KG1 (cell line): ENCODE data around the gene AOAH.
"Not testable (repeated sequence)": the region's sequence is repeated elsewhere in the genome, so short reads cannot be mapped to it uniquely, and the experiment has no call there.

Experiments
- DNase-seq: peaks from one replicate; lab custom pipeline; 2025; lab: John Stamatoyannopoulos, UW

Gene AOAH

GRCh38 chr7:36507475-36508440 is 216.5 kb downstream of the AOAH start:
- DNase-seq: no peak

GRCh38 chr7:36506820-36507219 is 217.5 kb downstream of the AOAH start:
- DNase-seq: no peak

GRCh38 chr7:36506130-36506798 is 218.0 kb downstream of the AOAH start:
- no peak for DNase-seq

- DNase-seq: not testable (repeated sequence)
Observed at GRCh38 chr7:36504617-36505016, 219.7 kb downstream of the AOAH start.

GRCh38 chr7:36504216-36504615 is 220.1 kb downstream of the AOAH start:
- DNase-seq: not testable (repeated sequence)

- DNase-seq: no peak
Observed at GRCh38 chr7:36497775-36498174, 226.5 kb downstream of the AOAH start.

GRCh38 chr7:36497176-36497575 is 227.1 kb downstream of the AOAH start:
- not testable (repeated sequence) for DNase-seq

GRCh38 chr7:36496576-36496975 is 227.7 kb downstream of the AOAH start:
- DNase-seq: no peak

- no peak for DNase-seq
Observed at GRCh38 chr7:36491317-36491716, 233.0 kb downstream of the AOAH start.

- DNase-seq: no peak
Observed at GRCh38 chr7:36490419-36490830, 233.9 kb downstream of the AOAH start.

- DNase-seq: not testable (repeated sequence)
Observed at GRCh38 chr7:36488672-36489071, 235.6 kb downstream of the AOAH start.

- DNase-seq: peak; percentile 40
Observed at GRCh38 chr7:36487756-36488336, 236.4 kb downstream of the AOAH start.

- no peak for DNase-seq
Observed at GRCh38 chr7:36486336-36486735, 238.0 kb downstream of the AOAH start.

- DNase-seq: no peak
Observed at GRCh38 chr7:36484265-36484664, 240.0 kb downstream of the AOAH start.

- not testable (repeated sequence) for DNase-seq
Observed at GRCh38 chr7:36483853-36484252, 240.4 kb downstream of the AOAH start.

- no peak for DNase-seq
Observed at GRCh38 chr7:36478745-36479144, 245.5 kb downstream of the AOAH start.

GRCh38 chr7:36475381-36475780 is 248.9 kb downstream of the AOAH start:
- DNase-seq: no peak

- no peak for DNase-seq
Observed at GRCh38 chr7:36475011-36475342, 249.3 kb downstream of the AOAH start.

GRCh38 chr7:36474283-36475010 is 249.8 kb downstream of the AOAH start:
- peak; percentile 56 for DNase-seq

- peak; percentile 19 for DNase-seq
Observed at GRCh38 chr7:36473454-36474282, 250.6 kb downstream of the AOAH start.

GRCh38 chr7:36472141-36472729 is 252.1 kb downstream of the AOAH start:
- no peak for DNase-seq
